Adrenal gland (tissue), 5 donors: ENCODE data around the gene FHIT.

ENCODE experiments used
- POLR2A ChIP-seq, 2 donors: fragments of 450-650 bp; IDR thresholded peaks; one replicate each; pipeline ENCODE4 v1.6.1; 2017; ENCODE audit warnings: antibody characterized with exemption in 2 of 2, mild to moderate bottlenecking in 2 of 2, moderate library complexity in 1 of 2
- TF ChIP-seq, protein P1 (sequence below), 6 experiments: fragments of 450-650 bp in 4 of 6; fragments of 200-600 bp in 2 of 6; sonication (generic) in 1 of 6; IDR thresholded peaks; 1 replicate in 5 of 6; 2 replicates in 1 of 6; pipeline versions ENCODE4 v1.5.1 to v1.8.0; 2016 to 2021; ENCODE audit warnings: antibody characterized with exemption in 6 of 6, mild to moderate bottlenecking in 2 of 6, moderate library complexity in 1 of 6
- donor health status: DM: no; HTN: no; CAD: no.

GRCh38 chr3:59754456-59755129, 1496.7 kb downstream of the FHIT start:
- TF ChIP-seq, protein P1, sequence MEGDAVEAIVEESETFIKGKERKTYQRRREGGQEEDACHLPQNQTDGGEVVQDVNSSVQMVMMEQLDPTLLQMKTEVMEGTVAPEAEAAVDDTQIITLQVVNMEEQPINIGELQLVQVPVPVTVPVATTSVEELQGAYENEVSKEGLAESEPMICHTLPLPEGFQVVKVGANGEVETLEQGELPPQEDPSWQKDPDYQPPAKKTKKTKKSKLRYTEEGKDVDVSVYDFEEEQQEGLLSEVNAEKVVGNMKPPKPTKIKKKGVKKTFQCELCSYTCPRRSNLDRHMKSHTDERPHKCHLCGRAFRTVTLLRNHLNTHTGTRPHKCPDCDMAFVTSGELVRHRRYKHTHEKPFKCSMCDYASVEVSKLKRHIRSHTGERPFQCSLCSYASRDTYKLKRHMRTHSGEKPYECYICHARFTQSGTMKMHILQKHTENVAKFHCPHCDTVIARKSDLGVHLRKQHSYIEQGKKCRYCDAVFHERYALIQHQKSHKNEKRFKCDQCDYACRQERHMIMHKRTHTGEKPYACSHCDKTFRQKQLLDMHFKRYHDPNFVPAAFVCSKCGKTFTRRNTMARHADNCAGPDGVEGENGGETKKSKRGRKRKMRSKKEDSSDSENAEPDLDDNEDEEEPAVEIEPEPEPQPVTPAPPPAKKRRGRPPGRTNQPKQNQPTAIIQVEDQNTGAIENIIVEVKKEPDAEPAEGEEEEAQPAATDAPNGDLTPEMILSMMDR (IDR thresholded peaks at IDR 0.05) = no peak
- no peak for TF ChIP-seq POLR2A (IDR thresholded peaks at IDR 0.05)
